M059J (cell line): Measurements from ENCODE around the gene PAPSS2. TPM values are rescaled to one million over a fixed set of nuclear protein-coding genes. Genes with fewer than 3 reads are reported as not detected.
A peak's percentile ranks its signal among the peaks of the same experiment; 100 is the strongest.

Source experiments
- DNase-seq: peaks from one replicate; pipeline ENCODE4 v3.0.0-alpha.2; 2012; ENCODE audit warnings: low read depth
- total RNA-seq: library from RNA; depleted of rRNA; stranded (reverse); fragments of >200 nt; shearing (Covaris generic); gene quantifications from 2 replicates; pipeline ENCODE4 v1.2.3, GENCODE V29; 2014

Gene PAPSS2
- total RNA-seq, 1 experiment from 2014 or later, result 81.0 TPM

DNA sequence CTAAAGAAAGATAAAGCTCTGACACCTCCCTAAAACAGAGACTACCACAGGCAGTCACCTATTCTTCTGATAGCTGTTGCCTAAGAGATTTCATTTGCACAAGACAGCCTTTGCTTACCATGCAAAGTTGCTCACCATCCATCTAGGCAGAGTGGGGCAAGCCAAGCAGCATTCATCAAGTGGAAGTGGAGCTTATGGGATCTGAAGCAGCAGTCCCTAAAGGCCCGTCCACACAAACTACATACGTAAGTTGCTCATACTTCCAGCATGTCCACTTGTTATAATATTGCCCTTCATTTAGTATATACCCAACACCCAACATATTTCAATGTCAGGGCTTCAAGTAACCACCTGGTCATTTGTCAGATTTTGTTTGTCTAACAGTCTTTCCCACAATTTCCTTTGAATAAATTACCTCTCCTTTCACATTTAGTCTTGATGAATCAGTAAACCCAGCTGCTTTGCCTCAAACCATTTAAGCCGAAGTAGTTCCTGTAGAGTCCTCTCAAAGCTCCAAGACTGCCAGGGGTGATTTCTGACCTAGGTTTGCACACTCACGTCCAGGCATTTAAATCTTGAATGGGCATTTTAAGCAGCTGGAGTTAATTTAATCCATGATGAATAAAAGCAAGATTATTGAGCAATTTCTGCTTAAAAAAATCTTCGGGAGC, 90.5 kb downstream of the PAPSS2 start:
- DNase-seq, result peak; percentile 93

DNA sequence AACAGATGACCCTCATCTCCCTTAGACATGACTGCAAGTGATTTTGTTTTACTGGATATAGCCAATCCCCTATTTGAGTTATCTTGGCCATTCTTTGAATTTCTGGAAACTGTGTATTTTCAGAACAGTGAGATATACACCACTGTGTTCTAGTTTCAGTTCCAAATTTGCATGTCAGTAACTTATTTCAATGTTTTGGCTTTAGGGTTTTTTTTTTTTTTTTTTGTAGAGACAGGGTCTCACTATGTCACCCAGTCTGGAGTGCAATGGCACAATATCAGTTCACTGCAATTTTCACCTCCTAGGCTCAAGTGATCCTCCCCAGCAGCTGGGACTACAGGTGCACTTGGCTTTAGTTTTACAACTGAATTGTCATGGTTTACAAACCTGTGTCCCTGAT, 91.1 kb downstream of the PAPSS2 start:
- no peak for DNase-seq

GRCh38 chr10:87751274-87751673, 91.6 kb downstream of the PAPSS2 start:
- no peak for DNase-seq

- peak; percentile 71 for DNase-seq
Observed at GRCh38 chr10:87752566-87752965, 92.9 kb downstream of the PAPSS2 start.

DNA sequence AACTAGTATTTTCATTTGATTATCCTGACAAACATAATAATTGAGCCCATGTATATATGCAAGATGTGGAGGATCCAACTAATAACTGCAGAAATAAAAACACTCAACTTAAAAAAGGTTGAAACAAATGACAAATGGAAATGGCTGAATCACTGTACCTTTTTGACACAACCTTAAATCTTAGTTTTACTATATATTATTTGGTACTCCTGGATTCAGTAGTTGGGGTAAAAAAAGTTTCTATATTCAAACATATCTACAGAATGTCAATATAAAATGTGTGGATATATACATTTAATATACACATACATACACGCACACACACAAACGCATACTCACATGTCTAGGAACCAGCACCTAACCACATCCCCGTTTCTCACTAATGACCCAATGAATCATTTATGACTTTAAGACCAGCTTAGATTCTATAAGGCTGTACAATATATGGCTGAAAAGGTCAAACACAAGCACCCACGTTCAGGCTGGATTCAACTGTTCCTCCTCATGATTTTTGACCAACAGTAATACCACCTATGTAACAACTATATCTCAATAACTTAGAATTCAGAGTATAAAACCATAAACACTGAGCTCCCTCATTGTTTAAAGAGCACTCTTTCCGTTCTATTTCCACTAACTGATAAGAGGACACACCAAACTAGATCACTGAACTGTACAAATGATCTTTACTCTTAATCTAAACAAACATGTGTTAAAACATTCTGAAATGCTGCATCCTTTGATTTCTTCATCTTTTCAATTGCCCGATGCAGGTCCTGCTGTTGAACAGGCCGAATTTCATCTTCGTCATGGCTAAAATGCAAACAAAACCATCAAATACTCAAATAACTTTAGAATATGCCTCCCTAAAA, 94.6 kb downstream of the PAPSS2 start:
- DNase-seq, result no peak

- no peak for DNase-seq
Observed at GRCh38 chr10:87757685-87758084, 98.0 kb downstream of the PAPSS2 start.

DNA sequence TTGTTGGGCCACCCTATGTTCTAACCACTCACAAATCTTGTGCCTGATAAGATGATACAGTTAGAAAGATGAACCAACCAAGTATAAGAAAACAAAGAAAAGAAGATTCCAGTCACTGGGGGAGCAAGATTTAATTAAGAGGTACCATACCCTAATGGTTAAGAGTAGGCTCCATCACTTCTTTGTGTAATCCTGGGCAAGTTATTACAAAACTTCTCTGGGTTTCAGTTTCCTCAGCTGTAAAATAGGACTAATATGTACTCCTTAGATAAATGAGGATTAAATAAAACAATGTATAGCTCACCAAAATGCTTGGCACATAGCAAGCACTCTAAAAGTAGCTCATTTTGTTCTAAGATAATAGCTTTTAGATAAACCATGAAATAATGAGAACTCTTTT, 99.9 kb downstream of the PAPSS2 start:
- DNase-seq, result no peak

DNA sequence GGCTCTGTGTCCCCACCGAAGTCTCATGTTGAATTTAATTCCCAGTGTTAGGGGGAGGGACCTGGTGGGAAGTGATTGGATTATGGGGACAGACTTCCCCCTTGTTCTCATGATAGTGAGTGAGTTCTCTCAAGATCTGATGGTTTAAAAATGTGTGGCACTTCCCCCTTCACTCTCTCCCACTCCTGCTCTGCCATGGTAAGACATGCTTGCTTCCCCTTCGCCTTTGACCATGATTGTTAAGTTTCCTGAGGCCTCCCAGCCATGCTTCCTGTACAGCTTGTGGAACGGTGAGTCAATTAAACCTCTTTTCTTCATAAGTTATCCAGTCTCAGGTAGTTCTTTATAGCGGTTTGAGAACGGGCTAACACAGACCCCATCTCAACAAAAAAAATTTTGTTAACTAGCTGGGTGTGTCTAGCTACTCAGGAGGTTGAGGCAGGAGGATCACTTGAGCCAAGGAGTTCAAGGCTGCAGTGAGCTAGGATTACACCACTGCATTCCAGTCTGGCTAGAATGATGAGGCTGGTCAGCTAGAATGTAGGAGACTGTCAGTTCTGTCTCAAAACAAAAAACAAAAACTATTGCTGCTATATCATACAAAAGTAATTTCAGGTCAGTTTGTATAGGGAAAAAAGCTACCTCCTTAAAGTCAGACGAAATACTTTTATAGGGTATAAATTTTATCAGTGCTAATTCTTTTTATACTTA, 100.7 kb downstream of the PAPSS2 start:
- DNase-seq, result no peak

DNA sequence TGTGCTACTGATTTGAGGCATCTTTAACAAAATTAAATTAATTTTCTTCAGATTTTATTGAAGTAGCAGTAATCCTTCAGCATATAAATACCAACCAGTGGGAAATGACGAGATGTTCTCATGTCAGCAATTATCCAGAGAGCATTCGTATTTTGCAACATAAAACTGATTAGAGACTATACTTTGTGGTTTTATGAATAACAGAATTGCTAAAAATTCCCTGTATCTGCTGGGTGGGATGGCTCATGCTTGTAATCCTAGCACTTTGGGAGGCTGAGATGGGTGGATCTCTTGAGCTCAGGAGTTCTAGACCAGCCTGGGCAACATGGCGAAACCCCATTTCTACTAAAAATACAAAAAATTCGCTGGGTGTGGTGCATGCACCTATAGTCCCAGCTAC, 101.5 kb downstream of the PAPSS2 start:
- DNase-seq, result no peak

GRCh38 chr10:87761892-87762291, 102.2 kb downstream of the PAPSS2 start:
- peak; percentile 87 for DNase-seq

DNA sequence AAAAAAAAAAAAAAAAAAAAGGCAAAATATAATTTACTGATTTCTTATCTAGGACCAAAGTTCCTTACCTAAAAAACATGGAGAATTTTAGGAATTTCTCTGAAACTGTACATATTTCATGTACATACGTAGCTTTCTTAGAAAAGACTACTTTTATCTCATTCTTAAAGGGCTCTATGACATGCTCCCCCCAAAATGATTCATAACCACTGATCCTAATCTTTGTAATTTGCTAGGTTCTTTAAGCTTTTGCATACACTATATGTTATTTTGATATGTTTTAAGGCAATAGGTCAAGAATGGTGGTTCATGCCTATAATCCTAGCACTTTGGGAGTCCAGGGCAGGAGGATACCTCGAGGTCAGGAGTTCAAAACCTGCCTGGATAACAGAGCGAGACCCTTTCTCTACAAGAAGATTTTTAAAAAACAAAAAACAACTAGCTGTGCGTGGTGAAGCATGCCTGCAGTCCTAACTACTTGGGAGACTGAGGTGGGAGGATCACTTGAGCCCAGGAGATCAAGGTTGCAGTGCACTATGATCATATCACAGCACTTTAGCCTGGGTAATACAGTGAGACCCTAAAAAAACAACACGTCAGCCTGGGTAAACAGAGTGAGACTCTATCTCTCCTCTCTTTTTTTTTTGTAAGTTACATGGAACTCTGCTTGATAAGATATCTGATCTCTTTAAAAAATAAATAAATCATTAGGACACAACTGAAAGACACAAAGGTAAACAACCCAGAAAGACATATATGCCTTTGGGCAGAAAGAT, 103.6 kb downstream of the PAPSS2 start:
- DNase-seq, result peak; percentile 32

GRCh38 chr10:87764072-87764934, 104.6 kb downstream of the PAPSS2 start:
- no peak for DNase-seq

GRCh38 chr10:87765666-87766376, 106.1 kb downstream of the PAPSS2 start:
- DNase-seq, result no peak

DNA sequence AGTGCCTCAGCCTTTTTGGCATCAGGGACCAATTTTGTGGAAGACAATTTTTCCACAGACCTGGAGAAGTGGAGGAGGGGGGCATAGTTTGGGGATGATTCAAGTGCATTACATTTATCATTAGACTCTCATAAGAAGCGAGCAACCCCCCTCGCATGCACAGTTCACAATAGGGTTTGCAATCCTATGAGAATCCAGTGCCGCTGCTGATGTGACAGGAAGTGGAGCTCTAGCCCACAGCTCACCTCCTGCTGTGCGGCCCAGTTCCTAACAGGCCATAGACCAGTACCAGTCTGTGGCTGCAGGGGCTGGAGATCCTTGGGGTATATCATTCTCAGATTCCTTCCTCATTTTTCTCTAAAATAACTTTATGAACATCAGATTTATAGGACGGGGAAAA, 107.6 kb downstream of the PAPSS2 start:
- peak; percentile 87 for DNase-seq

DNA sequence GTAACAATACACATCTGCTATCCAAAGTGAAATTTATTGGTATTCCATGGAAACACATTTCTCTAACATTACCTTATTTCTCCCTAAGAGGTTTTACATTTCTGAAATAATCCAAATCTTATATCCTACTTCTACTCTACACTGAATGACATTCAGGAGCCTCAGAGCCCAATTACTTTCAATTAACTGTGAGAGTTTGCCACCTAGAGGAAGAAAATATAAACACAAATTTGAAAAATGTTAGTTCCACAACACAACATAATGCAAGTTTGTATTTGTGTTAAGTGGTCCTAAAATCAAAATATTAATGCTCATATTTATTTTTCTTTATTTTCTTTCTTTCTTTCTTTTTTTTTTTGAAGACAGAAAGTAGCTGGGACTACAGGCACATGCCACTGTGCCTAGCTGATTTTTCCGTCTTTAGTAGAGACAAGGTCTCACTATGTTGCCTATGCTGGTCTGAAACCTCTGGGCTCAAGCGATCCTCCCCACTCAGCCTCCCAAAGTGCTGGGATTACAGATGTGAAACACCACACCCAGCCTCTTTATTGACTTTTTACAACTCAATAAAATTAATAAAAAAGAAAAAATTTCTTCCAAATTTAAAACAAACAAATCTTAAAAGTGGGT, 112.3 kb downstream of the PAPSS2 start:
- peak; percentile 40 for DNase-seq

- peak; percentile 42 for DNase-seq
Observed at GRCh38 chr10:87775766-87776165, 116.1 kb downstream of the PAPSS2 start.

DNA sequence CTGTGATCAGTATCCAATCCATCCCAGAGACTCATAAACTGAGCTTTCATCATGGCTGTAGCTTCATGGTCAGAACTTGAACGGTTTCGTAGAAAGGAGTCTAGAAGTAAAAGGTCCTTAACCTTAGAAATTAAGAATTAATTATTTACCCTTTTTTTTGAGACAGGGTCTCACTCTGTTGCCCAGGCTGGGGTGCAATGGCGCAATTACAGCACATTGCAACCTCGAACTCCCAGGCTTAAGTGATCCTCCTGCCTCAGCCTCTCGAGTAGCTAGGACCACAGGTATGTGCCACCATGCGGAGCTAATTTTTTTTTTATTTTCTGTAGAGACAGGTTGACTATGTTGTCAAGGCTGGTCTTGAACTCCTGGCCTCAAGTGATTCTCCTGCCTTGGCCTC, 116.7 kb downstream of the PAPSS2 start:
- DNase-seq, result no peak

- DNase-seq, result no peak
Observed at GRCh38 chr10:87781545-87781944, 121.9 kb downstream of the PAPSS2 start.

DNA sequence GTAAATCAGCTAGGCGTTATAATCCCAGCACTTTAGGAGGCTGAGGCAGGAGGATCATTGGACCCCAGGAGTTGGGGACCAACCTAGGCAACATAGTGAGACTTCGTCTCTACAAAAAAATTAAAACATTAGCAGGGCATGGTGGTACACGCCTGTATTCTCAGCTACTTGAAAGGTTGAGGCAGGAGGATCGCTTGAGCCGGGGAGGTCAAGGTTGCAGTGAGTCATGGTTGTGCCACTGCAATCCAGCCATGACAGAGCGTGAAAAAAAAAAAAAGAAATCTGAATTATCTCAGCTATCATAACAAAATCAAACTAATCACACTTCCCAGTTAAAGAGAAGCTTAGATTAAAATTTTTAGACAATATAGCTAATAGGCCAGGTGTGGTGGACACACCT, 123.0 kb downstream of the PAPSS2 start:
- no peak for DNase-seq

- no peak for DNase-seq
Observed at GRCh38 chr10:87786421-87786820, 126.7 kb downstream of the PAPSS2 start.
